ENCODE results near the gene ATP1A4.

ATP1A4 gene

DNA sequence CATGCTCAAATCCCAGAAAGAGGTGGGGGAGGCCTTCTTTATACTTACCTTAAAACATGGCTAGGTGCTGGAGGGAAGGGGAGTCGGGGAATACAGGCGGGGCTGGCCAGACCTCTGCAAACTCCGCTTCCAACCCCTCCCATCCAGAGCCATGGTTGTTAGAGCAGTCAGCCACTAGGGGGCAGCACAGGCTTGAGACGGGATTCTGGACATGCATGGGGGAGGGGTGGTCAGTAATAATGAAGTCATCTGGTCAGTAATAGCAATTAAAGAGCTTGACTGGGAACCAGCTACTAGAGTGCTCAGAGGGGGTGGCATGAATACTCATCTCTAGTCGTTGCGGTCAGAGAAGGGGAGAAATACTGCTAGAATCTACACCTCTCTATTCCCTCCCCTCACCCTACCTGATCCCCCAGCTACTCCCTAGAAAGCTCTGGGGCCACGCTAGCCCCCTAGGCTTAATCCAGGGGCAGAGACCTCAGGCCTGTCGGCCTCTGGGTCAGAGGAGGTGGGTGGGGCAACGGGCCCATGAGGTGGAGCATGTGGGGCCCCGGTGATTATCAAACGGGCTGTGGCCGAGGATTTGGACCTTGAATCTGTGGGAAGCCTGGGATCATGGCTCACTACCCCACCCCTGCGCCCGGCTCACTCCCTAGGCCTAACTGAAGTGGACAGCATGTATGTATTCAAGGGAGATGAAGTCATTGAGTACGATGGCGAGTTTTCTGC lies 41.9 kb downstream of the ATP1A4 start:
- H3K4me3 ChIP-seq (ENCODE audit: low read depth, low read length): no peak overlapping the region
- POLR2A ChIA-PET: interaction anchor here (0.6 to 1.6 kb wide), 3 partner anchors 13 to 82 kb away, joined by 3 to 10 read pairs (median 4); no protein-coding TSS in a partner anchor
- TF ChIP-seq, protein P1, sequence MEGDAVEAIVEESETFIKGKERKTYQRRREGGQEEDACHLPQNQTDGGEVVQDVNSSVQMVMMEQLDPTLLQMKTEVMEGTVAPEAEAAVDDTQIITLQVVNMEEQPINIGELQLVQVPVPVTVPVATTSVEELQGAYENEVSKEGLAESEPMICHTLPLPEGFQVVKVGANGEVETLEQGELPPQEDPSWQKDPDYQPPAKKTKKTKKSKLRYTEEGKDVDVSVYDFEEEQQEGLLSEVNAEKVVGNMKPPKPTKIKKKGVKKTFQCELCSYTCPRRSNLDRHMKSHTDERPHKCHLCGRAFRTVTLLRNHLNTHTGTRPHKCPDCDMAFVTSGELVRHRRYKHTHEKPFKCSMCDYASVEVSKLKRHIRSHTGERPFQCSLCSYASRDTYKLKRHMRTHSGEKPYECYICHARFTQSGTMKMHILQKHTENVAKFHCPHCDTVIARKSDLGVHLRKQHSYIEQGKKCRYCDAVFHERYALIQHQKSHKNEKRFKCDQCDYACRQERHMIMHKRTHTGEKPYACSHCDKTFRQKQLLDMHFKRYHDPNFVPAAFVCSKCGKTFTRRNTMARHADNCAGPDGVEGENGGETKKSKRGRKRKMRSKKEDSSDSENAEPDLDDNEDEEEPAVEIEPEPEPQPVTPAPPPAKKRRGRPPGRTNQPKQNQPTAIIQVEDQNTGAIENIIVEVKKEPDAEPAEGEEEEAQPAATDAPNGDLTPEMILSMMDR (IDR thresholded peaks at IDR 0.05; ENCODE audit: insufficient read depth, low read length, missing control alignments): peak; percentile 99
- CTCF ChIA-PET: interaction anchor here (0.6 to 8.5 kb wide), 69 partner anchors 12 to 262 kb away, joined by 3 to 214 read pairs (median 5); partner anchors contain the start of genes DCAF8, IGSF8, PEA15 and PEX19
- DNase-seq (ENCODE audit: low read depth, low spot score): peak; percentile 33

DNA sequence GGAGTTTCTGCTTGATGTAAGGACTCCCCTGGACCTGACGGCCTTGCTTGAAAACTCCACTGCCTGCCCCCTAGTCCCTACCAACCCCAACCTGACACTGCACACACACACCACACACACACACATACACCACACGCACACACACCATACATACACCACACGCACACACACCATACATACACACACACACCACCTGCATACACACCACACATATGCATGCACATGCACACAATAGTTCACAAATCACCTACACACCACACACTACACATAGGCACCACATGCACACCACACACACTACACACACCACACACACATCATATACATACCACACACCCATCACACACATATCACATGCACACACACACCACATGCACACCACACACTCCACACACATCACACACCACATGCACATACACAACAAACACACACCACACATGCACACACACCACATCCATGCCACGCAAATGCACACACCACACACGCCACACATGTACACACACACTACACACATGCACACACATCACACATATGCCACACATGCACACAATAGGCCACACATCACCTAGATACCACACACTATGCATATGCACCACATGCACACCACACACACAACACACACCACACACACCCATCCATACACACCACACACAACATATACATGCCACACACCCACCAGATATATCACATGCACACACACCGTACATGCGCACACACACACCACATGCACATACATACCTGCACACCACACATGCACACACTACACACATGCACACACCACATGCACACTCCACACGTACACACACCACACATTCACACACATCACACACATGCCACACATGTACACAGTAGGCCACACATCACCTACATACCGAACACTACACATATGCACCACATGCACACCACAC lies 42.7 kb downstream of the ATP1A4 start:
- POLR2A ChIA-PET: interaction anchor here (0.6 to 1.6 kb wide), 3 partner anchors 12 to 81 kb away, joined by 3 to 10 read pairs (median 4); no protein-coding TSS in a partner anchor
- CTCF ChIA-PET: interaction anchor here (0.6 to 8.5 kb wide), 70 partner anchors 11 to 263 kb away, joined by 3 to 214 read pairs (median 5); partner anchors contain the start of genes DCAF8, IGSF8, PEA15 and PEX19
- H3K4me3 ChIP-seq (ENCODE audit: low read depth, low read length): no peak overlapping the region
- TF ChIP-seq, protein P1 (IDR thresholded peaks at IDR 0.05; ENCODE audit: insufficient read depth, low read length, missing control alignments): no peak
- DNase-seq (ENCODE audit: low read depth, low spot score): no peak

- TF ChIP-seq, protein P1 (IDR thresholded peaks at IDR 0.05; ENCODE audit: insufficient read depth, low read length, missing control alignments): no peak
- ChIA-PET POLR2A (no interaction called here), CTCF (interaction anchor here (0.8 to 3.0 kb wide), 4 partner anchors 8 to 97 kb away, joined by 3 to 18 read pairs (median 11); partner anchors contain the start of gene PEA15)
- DNase-seq (ENCODE audit: low read depth, low spot score): no peak
- no peak overlapping the region for H3K4me3 ChIP-seq (ENCODE audit: low read depth, low read length)
Measured at GRCh38 chr1:160194737-160195059, 43.3 kb downstream of the ATP1A4 start.

DNA sequence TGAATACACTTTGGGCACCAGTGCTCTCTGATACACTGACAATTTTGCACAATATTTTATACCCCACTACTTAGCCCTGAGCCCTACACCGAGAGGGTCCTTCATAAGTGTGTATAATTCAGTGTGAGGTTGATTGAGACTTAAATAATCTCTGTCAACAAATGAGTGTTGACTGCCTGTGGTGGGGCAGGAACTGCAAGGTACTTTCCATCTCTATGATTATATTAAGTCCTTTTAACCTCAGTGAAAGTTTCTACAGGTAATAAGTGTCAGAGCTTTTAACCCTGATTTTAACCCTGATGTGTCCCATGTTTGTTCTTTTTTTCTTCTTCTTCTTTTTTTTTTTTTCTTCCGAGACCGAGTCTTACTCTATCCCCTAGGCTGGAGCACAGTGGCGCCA lies 44.7 kb downstream of the ATP1A4 start:
- TF ChIP-seq, protein P1 (IDR thresholded peaks at IDR 0.05; ENCODE audit: insufficient read depth, low read length, missing control alignments): no peak
- POLR2A ChIA-PET: no interaction called here
- no peak overlapping the region for H3K4me3 ChIP-seq (ENCODE audit: low read depth, low read length)
- CTCF ChIA-PET: interaction anchor here (1.0 to 3.0 kb wide), 7 partner anchors 9 to 96 kb away, joined by 3 to 18 read pairs (median 8); partner anchors contain the start of gene PEA15
- DNase-seq (ENCODE audit: low read depth, low spot score): no peak

DNA sequence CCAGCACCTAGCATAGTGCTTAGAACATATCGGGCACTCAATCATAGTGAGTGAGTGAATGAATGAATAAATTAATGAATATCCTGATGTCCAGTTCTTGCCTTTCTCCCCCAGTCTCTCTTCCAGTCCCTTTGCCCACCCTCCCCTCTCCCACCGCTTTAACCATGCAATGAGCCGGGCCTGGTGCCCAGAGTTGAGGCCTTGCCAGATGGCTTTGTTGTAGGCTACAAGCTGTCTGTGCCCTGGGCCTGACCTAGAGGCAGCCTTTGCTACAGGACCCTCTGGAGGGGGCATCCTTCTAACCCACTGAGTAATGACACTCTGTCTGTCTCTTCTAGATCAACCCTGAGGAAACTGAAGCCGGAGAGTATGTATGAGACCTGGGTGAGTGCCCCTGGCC lies 45.8 kb downstream of the ATP1A4 start:
- ChIA-PET CTCF (interaction anchor here (0.9 to 3.0 kb wide), 3 partner anchors 22 to 95 kb away, joined by 3 to 18 read pairs (median 14); no protein-coding TSS in a partner anchor), POLR2A (no interaction called here)
- no peak overlapping the region for H3K4me3 ChIP-seq (ENCODE audit: low read depth, low read length)
- no peak for DNase-seq (ENCODE audit: low read depth, low spot score)
- TF ChIP-seq, protein P1 (IDR thresholded peaks at IDR 0.05; ENCODE audit: insufficient read depth, low read length, missing control alignments): no peak

All from AG04449 (cell line).